Activated CD4-positive, alpha-beta T cell treated with anti-CD3 and anti-CD28 coated beads for 1 hour (primary cell): ENCODE results near the gene BOLA1.

Experiments
- DNase-seq: peaks from one replicate; pipeline ENCODE4 v3.0.0-alpha.2; 2020

BOLA1 gene

DNA sequence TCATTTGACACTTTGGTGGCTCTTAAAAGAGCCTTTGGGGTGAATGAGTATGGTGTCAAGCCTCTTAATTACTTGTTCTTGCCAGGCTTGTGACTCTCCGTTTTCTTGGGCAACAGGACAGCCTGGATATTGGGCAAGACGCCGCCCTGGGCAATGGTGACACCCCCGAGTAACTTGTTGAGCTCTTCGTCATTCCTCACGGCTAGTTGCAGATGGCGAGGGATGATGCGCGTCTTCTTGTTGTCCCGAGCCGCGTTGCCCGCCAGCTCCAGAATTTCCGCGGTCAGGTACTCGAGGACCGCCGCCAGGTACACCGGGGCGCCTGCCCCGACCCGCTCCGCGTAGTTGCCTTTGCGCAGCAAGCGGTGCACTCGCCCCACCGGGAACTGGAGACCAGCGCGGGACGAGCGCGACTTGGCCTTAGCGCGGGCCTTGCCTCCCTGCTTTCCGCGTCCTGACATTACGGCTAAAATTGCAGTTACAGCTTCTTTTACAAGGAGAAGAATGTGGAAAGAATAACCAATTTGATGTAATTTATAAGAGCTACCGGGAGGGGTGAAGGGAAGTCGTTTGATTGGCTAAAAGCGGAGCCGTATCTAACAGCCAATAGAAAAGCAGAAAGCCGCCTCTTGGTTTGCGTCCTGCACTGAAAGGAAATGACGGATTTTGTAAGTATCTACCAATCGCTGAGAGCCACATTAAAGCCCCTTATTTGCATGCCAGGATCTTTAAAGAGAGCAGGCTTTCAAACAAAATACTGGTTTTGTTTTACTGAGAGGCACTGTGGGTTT lies 11.7 kb upstream of the BOLA1 start:
- peak; percentile 53 for DNase-seq

DNA sequence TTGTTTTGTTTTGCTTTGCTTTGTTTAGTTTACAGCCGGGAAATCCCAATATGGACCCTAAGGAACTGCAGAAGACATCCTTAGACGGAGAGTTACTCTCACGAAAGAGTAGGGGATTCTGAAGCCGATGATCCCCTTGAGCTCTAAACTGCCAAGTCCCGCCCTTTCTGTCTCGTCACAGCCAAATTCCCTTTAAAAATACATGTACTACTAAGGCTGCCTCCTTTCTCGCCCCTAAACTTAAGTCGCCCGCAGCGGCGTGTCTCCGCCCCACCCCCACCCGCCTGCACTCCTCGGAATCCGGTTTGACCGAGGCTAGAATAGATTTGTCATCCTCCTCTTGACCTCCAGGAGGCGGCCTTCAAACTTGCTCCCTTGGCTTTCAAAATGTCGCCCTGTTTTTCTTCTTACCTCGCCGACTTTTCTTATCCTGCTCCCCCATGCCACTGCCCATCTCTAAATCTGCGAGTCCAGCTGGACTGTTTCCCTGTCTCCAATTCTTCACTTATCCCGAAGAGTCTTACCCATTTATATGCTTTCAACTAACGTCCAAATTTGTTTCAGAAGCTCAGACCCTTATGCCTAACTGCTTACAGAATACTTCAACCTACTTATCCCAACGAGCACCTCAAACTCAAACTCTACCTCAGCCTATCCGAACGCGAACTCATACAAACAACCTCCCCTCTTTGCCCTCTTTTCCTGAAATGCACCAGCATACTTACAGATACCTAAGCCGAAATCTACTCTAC lies 10.9 kb upstream of the BOLA1 start:
- peak; percentile 49 for DNase-seq

DNA sequence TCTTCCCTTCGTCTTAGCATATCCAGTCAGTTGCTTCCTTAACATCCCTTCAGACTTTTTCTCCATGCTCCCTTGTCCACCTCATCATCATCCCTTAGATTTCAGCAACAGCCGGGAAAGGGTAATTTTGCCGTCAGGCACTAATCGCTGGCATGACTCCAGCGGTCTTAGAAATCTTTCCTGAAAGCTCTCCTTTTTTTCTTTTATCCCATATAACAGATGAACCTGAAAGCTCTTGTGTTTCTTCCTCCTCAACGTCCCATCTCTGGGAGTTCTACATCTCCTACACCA lies 10.4 kb upstream of the BOLA1 start:
- no peak for DNase-seq

DNA sequence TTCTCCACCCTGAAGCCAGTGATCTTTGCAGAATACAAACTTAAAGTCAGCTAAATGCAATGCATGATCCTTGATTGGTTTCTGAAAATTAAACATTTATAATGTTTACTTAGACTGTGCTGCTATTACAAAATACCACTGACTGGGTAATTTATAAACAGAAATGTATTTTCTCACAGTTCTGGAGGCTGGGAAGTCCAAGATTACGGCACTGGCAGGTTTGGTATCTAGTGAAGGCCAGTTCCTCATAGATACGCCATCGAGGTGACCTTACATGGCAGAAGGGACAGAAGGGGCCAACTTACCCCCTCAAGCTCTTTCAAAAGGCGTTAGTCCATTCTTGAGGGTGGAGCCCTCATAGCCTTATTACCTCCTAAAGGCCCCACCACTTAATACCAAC lies 2.8 kb upstream of the BOLA1 start:
- DNase-seq, result no peak

DNA sequence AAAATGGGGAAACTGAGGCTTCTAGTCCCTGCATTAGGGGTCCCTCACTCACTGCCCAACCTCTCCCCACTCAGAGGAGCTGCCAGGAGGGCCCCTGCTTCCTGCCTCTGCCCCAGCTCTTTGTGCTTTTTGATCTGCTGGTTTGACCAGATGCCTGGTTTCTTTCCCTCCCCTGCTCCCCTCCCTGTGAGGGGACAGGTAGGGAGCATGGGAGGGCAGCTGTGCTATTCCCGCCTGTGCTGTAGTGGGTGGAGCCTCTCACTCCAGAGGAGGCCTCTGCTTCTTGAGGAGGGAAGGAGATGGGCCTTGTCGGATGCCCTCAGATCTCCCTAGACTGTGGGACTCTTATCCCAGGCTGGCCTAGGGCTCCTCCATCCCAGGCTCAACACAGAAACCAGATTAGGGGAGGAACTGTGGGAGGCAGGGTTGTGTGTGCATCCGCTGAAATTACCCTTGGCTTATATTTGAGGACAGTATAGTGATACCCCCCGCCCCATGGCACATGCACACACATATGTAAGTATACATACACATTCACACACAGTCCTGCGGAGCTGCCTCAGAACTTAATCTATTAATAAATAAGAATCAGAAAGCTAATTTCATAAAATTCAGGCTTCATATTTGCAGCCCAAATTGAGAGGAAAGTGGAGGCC lies 4.6 kb downstream of the BOLA1 start:
- DNase-seq, result no peak

DNA sequence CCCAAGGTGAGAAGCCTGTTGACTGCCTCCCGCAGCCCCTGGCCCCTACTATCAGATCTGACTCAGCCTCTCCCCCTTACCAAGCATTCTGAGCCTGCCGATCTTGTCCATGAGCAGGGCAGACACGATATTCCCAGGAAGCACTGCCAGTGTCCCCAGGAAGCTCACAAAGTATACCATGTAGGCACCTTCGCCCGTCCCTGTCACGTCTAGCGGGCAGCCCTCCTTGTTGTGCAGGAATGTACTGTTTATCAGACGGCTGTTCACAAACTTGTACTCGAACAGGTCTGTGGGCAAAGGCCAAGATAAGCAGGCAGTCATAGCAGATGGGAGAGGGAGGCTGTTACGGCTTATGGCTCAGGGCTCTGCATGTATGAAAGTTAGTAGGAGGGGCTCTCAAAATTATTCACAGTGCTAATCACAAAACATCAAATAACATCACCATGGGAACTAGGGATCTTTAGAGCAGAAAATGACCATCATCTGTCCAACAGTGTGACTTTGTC lies 7.3 kb downstream of the BOLA1 start:
- no peak for DNase-seq

DNA sequence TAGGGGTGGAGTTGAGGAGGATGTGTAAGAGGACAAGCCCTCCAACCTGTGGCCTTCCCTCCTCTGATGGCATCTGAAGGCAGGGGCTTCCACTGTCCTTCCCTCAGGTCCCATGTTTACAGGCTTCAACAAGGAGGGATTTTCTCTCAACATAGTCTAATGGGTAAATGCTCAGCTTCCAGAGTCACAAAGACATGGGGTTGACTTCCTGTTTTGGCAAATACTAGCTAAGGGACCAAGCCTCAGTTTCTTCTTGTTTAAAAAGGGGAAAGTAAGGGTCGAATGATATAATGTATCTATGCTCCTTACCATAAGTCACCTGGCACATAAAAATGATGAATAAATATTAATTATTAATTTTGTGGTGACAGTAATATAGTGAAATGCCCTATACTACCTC lies 15.2 kb downstream of the BOLA1 start:
- no peak for DNase-seq

DNA sequence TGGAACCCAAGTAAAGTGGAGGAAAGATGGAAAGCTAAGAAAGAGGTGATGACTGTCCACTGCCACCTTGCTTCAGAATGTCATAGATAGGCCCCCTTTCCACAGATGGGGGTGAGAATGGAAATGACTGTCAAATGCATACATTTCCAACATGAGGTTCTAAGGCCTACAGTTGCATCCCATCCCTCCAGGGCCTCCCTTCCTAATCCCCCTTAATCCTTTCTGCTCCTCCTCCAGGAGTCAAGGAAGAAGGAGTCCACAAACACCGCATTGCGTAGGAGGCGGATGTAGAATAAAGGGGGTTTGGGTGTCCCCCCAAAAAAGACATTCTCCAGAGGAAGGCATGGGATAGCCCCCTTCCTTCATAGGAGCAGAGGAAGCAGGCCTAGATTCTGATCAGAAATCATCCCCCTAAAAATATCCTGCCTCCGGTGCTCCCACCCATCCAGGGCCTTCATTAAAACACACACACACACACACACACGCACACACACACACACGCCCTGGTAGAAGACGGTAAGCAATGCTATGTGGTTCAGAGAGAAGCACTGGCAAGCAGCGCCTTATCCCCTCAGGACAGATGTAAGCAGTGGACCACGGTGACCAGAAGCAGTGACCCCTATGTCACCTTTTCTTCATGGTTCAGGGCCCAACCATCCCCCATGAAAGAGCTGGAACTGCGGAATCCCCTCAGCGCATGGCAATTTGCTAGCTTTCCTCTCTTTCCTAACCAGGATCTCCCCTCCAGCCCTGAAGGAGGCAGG lies 16.2 kb downstream of the BOLA1 start:
- no peak for DNase-seq

DNA sequence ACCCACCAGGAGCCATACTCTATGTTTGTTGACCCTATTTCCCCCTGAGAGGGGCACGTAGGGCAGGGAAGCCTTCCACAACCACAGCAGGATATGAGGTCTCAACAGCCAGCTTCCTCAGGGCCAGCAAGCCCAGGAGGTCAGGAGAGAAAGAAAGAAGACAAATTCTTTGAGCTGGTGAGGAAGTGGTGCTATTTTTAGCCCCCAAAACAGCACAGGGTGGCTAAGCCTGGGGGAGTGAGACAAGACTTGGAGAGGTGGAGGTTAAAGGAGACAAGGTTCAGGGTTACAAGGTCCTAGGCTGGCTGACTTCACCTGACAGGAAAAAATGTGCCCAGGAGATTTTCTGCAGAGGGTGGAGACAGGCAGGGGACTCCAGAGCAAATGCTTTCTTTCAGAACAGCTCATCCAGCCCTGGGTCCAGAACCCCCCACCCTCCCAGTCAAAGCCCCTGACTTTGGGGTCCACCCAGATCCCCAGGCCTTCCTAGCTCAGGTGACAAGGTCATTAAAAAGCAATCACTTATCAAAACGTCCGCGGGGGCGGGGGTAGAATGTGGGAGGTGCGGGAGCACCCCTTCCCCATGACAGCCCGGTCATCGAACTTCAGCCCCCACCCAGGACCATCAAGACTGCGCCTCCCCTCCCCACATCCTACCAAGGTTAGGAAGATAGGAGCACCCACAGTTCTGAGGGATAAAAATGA lies 17.0 kb downstream of the BOLA1 start:
- DNase-seq, result no peak

DNA sequence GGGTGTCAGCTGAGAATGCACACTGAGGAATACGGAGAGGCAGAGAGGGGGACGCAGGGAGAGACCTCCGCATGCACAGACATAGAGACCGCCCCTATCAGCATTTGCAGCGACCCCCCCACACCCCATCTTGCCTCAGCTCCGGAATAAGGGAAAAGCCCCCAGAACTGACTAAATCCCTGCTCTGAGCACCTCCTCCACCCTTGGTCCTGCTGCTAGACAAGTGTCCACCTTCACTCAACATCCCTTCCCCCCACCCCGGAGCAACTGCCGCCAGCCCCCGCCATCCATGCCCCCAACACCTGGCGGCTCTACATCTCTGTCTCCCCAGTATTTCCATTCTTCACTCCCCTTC lies 17.5 kb downstream of the BOLA1 start:
- no peak for DNase-seq

DNA sequence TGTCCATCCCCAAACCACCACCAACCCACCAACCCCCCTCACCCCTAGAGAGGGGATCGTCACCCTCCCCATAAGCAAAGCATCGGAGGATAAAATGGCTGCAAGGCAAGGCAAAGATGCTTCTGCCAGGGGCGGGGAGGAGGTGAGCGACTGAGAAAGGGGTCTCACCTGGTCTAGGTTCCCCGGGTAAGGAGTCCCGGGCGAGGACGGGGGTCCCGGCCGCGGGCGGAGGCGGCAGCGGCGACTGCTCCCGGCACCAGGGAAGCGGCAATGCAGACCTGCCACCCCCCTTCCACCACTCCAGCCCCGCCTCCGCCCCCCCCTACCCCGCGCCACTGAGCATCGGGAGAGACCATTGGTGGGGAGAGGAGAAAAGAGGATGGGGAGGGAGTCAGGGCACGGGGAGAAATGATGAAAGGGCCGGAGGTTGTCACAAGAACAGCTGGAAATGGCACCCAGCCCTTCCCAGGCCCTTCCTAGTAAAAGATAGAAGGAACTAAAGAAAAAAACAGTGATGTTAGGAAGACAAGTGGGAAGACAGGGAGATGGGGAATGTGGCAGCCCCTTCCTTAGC lies 18.3 kb downstream of the BOLA1 start, which contains the start of gene SV2A:
TSS of gene SV2A (minus strand) at position 274 of the 574 bp plus-strand sequence. CDS start 4,004 bp downstream, outside the sequence.
- DNase-seq, result no peak

DNA sequence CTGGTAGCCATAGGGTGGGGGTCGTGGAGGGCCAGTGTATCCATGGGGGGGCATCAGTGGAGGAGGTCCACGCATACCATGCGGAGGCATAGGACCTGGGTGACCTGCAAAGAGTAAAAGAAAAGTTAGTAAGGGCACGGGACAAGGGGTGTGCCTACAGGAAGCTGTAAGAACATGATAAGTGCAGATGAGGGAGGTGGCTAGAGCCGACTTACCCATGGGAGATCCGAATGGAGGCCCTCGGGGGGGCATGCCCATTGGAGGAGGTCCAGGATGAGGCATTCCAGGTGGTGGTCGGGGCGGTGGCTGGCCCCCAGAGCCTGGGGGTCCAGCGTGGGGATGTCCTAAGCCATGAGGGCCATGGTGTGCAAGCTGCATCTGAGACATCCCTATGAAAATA lies 24.3 kb downstream of the BOLA1 start:
- no peak for DNase-seq

DNA sequence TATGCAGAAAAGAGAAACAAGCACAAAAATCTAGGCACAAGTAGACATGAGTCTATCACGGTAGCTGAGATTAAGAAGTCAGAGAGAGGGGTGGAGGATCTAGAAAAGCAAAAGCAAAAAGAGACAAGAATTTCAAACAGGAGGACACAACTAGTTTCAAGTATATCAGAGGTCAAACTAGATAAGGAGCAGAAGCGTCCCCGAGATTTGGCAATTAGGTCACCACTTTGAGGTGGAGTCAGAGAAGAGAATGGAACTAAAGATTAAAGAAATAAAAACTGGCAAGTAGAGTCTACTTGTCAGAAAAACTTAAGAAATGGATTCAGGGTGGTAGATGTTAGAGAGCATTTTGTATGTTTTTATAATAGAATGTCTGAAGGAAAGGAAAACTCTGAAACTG lies 26.0 kb downstream of the BOLA1 start:
- no peak for DNase-seq

DNA sequence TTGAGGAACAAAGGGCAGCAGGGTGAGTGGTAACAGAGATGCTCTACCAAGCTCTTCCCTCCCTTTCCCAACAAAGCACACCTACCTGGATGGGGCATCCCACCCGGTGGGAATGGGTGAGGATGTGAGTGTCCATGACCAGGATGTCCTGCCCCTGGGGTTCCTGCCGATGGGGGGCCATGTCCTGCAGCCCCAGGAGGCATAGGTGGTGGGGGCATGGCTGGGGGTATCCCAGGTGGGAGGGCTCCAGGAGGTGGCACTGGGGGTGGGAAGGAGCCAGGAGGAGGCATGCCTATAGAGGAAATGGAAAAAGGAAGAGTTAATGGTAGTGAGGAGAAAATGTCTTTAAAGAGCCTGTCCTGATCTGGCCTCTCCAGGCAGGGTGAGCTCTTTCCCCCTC lies 26.4 kb downstream of the BOLA1 start:
- no peak for DNase-seq

DNA sequence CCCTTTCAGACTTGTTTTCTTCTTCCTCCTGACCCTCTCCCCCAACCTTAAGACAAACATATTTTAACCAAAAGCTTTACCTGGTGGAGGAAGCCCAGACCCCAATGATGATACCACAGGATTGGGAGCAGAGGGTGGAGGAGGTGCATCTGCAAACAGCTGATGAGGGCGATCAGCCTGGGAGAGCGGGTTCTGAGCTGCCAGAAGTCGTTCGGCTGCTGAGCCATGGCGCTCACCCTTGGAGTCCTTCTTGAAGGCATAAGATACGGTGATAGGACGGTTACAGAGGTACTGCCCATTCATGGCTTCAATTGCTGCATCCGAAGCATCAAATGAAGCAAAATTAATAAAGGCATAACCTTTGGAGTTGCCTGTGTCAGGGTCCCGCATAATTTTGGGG lies 26.9 kb downstream of the BOLA1 start:
- no peak for DNase-seq

DNA sequence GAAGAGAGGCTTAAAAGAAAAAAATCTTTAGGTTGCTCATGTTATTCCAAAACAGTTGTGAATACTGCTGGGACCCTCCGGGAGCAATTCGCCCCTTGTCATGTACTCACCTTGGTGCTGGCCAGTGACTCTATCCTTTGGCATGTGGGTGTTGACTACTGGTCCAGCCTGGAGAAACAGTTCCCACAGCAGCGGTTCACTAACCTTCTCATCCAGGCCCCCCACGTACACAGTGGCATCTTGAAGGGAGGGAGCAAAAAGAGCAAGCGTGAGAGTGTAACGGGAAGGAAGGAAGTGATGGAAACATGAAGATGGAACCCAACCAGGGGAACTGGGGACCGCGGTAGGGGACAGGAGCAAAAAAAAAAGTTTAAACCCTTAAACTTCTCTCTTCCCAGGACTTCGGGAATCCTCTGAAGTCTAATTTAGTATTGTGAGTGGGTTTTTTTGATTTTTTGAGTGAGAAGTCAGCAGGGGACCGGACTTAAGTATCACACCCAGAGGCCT lies 27.7 kb downstream of the BOLA1 start:
- DNase-seq, result no peak

DNA sequence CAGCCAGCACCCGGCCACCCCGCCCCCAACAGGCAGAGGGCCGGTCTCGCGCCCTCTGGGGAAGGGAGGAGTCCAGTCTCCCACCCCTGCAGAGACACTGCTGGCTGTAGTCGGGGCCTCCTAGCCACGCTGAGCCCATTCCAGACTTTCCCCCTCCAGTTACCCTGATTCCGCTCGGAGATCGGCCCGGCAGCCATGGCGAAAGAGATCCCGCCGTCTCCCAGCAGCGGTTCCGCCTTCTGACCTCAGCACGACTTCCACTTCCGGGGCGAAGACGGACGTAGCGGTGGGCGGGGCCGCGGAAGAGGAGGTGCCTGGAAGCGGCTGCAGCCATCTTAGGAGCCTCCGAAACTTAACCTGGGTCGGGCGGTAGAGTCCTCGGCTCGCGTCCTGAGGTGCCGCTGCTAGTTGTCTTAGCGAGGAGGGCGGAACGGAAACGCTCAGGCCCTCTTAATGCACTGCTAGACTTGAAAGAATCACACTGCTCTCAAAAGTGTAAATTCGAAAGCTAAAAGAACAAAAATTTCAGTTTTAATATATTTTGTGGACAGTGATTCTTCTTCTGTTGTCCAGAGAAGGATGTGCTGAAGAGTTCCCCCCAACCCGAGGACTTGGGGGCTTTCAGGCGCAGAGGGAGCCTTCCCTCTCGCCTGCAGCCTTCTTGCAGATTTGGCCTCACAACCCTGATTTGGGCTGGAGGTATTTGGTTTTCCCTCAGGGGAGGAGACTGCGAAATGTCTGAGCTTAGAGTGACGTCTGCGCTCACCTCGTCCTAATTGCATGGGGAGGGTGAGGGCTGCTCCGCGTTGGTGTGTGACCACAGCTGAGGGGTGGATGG lies 28.4 kb downstream of the BOLA1 start, which contains the start of gene SF3B4:
TSS of gene SF3B4 (minus strand) at position 241 of the 838 bp plus-strand sequence. CDS start at position 197, 44 bp downstream.
- DNase-seq, result peak; percentile 92

DNA sequence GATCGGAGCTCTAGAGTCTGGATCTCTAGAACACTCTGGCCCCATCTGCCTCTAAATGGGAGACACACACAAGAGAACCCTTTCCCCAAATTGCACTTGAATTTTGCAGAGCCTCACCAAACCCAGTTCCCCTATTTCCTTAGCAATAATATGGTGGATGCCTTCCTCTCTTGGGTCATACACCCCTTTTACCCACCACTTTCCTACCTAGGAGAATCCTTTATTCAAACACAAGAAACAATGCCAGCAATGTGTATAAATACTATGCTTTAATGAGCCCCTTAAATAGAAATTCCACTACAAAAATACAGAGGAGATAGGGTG lies 29.0 kb downstream of the BOLA1 start:
- no peak for DNase-seq

DNA sequence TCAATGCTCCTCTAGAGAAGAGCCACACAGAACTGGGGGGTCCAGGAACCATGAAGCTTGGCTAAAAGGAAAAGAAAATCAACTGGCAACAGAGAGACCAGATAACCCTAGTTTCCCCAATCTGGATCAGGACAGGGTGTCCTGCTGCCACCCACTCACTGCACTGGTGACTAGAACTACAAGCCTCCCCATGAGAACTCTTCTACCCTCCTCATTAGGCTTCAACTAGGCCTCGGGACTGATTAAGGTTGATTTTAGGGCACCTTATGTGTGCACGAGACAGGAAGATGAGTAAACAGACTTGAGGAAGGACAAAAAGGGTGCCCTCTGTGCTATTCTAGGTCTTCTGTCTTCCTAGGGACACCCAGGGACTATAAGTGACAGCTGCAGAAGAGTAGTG lies 30.5 kb downstream of the BOLA1 start:
- DNase-seq, result no peak

DNA sequence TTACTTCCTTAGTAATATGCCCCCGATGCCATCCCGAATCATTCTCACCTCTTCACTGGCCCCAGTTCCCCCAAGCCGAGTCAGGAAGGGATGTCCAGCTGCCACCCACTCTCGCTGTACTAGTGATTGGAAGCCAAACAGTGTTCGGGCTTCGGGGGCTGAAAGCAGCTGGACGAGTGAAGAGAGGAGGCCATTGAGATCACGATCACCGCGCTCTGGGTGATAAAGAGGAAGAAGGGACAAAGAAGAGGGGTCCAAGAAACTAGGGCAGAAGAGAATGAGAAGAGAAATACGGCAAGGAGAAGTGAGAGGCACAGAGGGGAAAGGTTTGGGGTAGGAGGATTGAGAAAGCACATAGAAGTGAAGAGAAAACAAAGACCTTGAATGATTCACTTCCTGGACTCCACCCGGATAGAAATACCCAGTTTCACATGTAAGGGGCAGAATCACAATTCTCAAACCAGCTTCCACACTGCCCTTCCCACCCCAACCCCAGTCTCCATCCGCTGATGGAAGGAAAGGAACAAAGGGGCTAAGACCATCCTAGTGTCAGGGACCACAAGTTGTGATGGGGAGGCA lies 31.9 kb downstream of the BOLA1 start:
- DNase-seq, result no peak

DNA sequence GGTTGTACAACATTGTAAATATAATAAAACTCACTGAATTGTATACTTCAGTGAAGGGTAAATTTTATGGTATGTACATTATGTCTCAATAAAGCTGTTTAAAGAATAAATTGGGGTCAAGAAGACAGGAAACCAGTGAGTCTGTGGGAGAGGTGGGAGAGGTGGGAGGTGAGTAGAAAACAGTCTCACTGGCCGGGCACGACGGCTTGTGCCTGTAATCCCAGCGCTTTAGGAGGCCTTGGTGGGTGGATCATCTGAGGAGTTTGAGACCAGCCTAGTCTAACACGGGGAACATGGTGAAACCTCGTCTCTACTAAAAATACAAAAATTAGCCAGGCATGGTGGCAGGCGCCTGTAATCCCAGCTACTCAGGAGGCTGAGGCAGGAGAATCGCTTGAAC lies 33.1 kb downstream of the BOLA1 start:
- no peak for DNase-seq
